Lung microvascular endothelial cell (primary cell): ENCODE results near the gene ACOT7. TPM values are rescaled to one million over a fixed set of nuclear protein-coding genes. Genes with fewer than 3 reads are reported as not detected.
"Not testable (repeated sequence)": the region's sequence is repeated elsewhere in the genome, so short reads cannot be mapped to it uniquely, and the experiment has no call there.

Experiments used
- DNase-seq, 2 donors: peaks; one replicate each; pipeline versions ENCODE4 v3.0.0 to v3.0.0-alpha.2; 2010; ENCODE audit warnings: low read depth in 2 of 2
- total RNA-seq: library from RNA; depleted of rRNA; stranded (reverse); fragments of >200 nt; gene quantifications from 2 replicates; pipeline ENCODE4 v1.2.1, GENCODE V29; 2014

The ACOT7 gene
- total RNA-seq, 1 donor from 2014 or later = 10.7 TPM

DNA sequence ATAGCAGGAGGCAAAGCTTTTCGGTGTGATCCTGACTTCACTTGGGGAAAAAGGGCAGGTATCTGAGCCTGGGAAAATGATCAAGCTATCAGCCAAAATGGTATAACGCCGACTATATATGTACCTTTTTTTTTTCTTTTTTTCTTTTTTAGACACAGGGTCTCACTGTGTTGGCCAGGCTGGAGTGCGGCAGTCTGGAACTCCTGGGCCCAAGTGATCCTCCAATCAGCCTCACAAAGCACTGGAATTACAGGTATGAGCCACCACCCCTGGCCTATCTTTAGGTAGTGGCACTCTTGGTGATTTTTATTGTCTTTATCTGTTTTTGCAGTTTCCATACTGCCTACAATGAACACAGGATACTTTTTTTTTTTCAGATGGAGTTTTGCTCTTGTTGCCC lies 156.5 kb downstream of the ACOT7 start:
- no peak for DNase-seq

GRCh38 chr1:6235296-6235677 lies 158.3 kb downstream of the ACOT7 start:
- DNase-seq = no peak

DNA sequence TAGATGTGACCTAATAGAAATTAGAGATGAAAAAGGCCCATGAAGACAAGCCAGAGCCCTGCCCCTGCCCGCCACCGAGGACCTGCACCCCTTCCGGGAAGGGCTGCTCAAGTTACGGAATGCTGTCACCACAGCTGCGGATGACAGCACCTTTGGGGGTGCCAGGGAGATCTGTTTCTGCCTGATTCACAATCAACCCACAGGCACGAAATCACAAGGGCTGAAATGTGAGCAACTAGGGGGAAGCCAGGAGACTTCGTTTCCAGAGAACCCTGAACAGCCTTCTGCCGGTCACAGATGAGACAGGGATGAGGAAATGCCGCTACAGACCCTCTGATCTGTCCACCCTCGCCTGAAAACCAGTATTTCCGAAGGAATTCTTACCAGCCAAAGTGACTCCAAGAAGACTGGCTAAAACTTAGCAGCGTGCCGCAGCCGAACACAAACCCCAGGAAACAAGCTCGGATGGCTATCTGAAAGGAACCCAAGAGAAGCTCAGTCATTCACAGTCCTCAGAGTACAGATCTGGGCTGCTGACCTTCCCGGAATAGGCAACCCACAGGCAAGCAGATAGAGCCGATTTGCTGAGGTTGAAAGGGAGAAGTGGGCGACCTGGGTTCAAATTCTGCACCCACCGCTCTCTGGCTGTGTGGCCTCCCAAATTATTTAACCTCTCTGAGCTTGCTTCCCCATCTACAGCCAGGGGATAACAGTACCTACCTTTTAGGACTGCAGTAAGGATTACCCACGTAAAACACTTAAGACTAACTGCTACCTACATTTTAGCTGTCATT lies 158.9 kb downstream of the ACOT7 start:
- DNase-seq = peak in 1 of 2 donors; percentile 29

- no peak for DNase-seq
These were observed 160.2 kb downstream of the ACOT7 start for GRCh38 chr1:6233376-6233775.

GRCh38 chr1:6225651-6226050 lies 167.9 kb downstream of the ACOT7 start:
- no peak for DNase-seq

DNA sequence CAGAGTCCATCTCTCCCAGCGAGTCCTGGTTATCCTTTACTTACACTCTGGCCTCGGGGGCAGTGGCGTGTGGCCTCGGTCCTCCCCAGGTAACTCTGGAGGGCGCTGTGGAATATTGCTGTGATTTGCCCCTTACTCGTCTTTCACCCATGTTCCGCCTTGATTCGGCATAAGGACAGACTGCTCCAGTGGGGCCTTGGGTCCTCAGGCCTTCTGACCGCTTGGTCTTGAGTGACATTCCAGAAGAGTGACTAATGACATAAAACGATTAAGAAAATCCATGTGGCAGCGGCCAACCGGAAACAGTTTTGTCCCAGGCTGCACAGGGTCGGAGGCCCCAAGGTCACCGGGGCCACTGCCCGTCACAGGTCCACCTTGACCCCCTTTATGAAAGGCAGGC lies 168.8 kb downstream of the ACOT7 start:
- no peak for DNase-seq

DNA sequence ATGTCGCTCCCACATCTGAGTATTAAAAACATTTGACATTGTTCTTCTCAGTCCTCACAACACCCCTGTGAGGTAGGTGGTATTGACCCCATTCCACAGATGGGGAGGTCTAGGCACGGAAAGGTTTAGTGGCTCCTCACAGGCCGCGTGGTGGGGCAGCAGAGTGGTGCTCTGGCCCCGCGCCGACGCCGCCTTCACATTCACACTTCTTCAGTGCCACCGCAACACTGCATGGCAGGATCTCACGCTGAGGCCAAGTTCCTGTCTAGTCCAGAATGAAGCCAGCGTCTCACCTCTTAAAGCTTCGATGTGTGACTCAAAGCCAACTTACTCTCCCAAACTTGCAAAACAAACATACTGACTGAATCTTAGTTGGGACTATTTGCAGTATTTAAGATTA lies 169.9 kb downstream of the ACOT7 start:
- DNase-seq = no peak

DNA sequence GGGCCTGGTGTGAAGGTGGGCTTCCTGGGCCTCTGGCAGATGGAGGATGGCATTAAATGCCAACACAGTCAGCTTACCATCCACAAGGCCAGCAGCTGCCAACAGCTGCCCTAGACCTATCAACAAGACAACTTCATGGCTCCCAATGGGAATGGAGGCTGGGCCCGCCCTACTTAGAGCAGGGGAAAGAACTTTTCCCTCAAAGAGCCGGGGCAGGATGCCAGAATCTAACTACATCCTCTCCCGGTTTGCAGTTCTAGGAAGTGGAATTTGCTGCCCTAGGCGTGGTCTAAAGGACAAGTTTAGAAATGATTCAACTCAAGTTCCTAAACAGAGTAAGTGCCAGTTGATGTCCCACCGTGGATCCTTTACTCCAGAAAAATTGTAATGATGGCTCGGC lies 170.9 kb downstream of the ACOT7 start:
- DNase-seq = peak; percentile 61 to 63

GRCh38 chr1:6221210-6221784 lies 172.3 kb downstream of the ACOT7 start:
- DNase-seq = no peak

DNA sequence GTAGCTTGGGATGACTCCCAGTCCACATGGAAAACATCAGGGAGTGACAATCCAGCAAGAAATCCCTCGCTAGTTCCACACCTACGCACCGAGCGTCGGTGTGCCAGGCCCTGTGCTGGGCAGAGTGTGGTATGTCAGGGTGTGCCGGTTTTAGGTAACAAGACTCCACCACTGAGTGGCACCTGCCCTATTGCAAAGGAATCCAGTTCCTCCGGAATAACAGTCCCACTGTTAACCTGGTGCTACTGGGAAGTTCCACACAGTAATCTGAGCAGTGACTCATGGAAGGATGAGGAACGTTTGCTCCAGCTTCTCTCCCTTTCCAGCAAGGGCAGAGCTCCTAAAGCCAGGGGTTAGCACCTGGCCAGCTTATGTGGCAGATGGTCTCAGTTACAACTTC lies 173.3 kb downstream of the ACOT7 start:
- DNase-seq = no peak

- not testable (repeated sequence) for DNase-seq
These were observed 173.9 kb downstream of the ACOT7 start for GRCh38 chr1:6219641-6220040.

DNA sequence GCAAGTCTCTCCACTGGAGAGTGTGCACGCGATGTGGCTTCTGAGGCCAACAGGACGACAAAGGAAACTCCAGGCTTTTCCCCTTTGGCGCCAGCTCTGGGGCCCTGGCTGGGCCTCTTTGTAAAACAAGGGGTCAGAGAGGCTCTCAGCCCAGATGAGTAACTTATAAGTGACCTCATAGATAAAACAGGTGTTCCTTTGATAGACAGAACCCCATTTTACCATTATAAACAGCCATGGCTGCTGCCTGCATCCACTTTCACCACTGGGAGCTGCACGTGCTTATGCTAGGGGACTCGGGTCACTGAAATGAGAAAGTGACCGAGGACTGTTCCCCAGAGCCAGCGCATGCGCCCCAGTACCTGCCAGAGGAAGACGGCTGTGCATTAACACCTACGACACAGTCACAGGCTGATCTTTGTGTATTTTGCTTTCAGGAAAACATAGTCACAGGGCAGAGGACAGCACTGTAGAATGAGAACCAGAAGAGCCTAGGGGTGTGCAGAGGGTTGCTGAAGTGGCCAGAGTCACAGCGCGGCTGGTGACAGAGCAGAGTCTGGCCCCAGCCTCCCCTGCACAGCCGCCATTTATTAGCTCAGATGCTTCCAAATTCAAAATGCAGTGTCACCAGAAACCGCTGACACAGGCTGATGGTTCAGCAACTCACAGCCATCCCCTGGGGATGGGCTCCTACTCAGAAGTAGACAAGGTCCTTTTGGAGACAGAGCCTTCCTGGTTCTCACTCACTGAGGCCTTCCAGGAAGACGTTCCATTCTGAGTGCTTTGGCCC lies 175.0 kb downstream of the ACOT7 start:
- DNase-seq = peak in 1 of 2 donors; percentile 8

Other genes starting within 250 kb of the ACOT7 start
- under 0.01 TPM in 2 replicates for gene CHD5, start 213.4 kb downstream of the ACOT7 start, total RNA-seq
- 149 and 152 TPM in 2 replicates for gene RPL22, start 194.2 kb downstream of the ACOT7 start, total RNA-seq
- gene RNF207, start 187.6 kb downstream of the ACOT7 start, total RNA-seq = 2.4 and 2.6 TPM in 2 replicates
- 51.6 and 72.6 TPM in 2 replicates for gene ICMT, start 157.8 kb downstream of the ACOT7 start, total RNA-seq
- gene HES3, start 149.6 kb downstream of the ACOT7 start, total RNA-seq = not detected in 2 replicates
- 1.7 and 3.0 TPM in 2 replicates for gene GPR153, start 132.7 kb downstream of the ACOT7 start, total RNA-seq
- 7.3 and 19.8 TPM in 2 replicates for gene HES2, start 26.2 kb upstream of the ACOT7 start, total RNA-seq
- 0.20 and 0.65 TPM in 2 replicates for gene ESPN, start 31.0 kb upstream of the ACOT7 start, total RNA-seq
- 3.3 and 5.2 TPM in 2 replicates for gene TNFRSF25, start 72.4 kb upstream of the ACOT7 start, total RNA-seq
- gene PLEKHG5, start 97.9 kb upstream of the ACOT7 start, total RNA-seq = 17.9 and 20.9 TPM in 2 replicates
- 12.9 and 15.1 TPM in 2 replicates for gene NOL9, start 160.7 kb upstream of the ACOT7 start, total RNA-seq
- not detected in 2 replicates for gene TAS1R1, start 161.5 kb upstream of the ACOT7 start, total RNA-seq
- 7.4 and 10.7 TPM in 2 replicates for gene ZBTB48, start 186.2 kb upstream of the ACOT7 start, total RNA-seq
- gene KLHL21, start 209.1 kb upstream of the ACOT7 start, total RNA-seq = 12.4 and 18.3 TPM in 2 replicates
- gene PHF13, start 220.0 kb upstream of the ACOT7 start, total RNA-seq = 7.7 and 7.8 TPM in 2 replicates
- 13.5 and 19.8 TPM in 2 replicates for gene THAP3, start 231.1 kb upstream of the ACOT7 start, total RNA-seq